ENCODE data around the gene SLC7A6. TPM values are rescaled to one million over a fixed set of nuclear protein-coding genes. Genes with fewer than 3 reads are reported as not detected.

The SLC7A6 gene
- total and polyA plus RNA-seq, 2 of the 8 experiments (the other 6 are each of a cell fraction or from before 2014, with no cell fraction given): 28.0 to 37.8 TPM

DNA sequence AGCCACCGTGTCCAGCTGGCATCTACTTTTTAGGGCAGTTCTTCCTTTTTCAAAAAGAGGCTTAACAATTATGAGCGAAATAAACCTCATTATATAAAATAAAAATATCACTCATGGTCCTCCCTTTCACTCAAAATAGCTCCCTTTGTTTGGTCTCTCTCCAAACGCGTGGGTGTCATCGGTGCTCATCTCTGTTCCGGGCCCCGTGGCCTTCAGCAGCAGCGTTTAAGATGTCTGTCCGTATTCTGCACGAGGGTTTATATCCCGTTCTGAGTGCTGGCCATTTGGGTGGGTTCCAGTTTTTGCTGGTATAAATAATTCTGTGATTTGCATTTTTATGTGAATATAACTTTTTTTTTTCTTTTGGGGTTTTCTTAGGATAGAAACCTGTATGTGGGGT is 79.9 kb downstream of the SLC7A6 start:
- H3K9ac ChIP-seq (replicated peaks in 1 of 4; ENCODE audit: extremely low read depth in 1 of 4, low read depth in 3 of 4, low read length in 3 of 4): no peak overlapping the region
- H3K23ac ChIP-seq (ENCODE audit: insufficient read length): no peak overlapping the region
- ChIA-PET CTCF (ENCODE audit: partially characterized antibody) (interaction anchor here (0.7 to 2.9 kb wide), 5 partner anchors 11 to 142 kb away, joined by 3 to 10 read pairs (median 4); partner anchors contain the start of gene SLC7A6), POLR2A (ENCODE audit: partially characterized antibody) (interaction anchor here (1.0 kb wide), 1 partner anchor 40 kb away, joined by 3 read pairs; no protein-coding TSS in a partner anchor)
- H3K36me3 ChIP-seq (ENCODE audit: control insufficient read depth in 2 of 4, insufficient read depth in 4 of 4, low read length in 3 of 4): peaks cover 16 to 45% (median 27%) of the 10 kb centered on the region in 4 experiments; a peak in 7 of 8 replicates
- H3K18ac ChIP-seq (ENCODE audit: extremely low read depth, low read length): no peak overlapping the region
- no peaks in the 10 kb centered on the region; the same call in 1 of the 2 replicates for H3K23me2 ChIP-seq (ENCODE audit: low read depth, low read length)
- H3K14ac ChIP-seq (ENCODE audit: insufficient read length): no peak overlapping the region
- no peaks in the 10 kb centered on the region for H3K79me2 ChIP-seq (ENCODE audit: control insufficient read depth in 1 of 2, insufficient read depth in 2 of 2, low read length in 2 of 2)
- H2BK5ac ChIP-seq (ENCODE audit: low read depth, low read length): no peak overlapping the region
- no peak overlapping the region for H3K4me3 ChIP-seq (ENCODE audit: extremely low read depth in 1 of 4, insufficient read depth in 2 of 4, low read depth in 3 of 4, low read length in 4 of 4)
- no peaks in the 10 kb centered on the region for H3K9me3 ChIP-seq (ENCODE audit: insufficient read depth in 2 of 2, low read depth in 1 of 2, low read length in 1 of 2)
- H3K4ac ChIP-seq (replicated peaks; ENCODE audit: insufficient read length, low read depth, low read length): no peak overlapping the region
- no peak overlapping the region for H4K8ac ChIP-seq (ENCODE audit: extremely low read depth, insufficient read depth, low read length)
- no peak overlapping the region for H3K56ac ChIP-seq (replicated peaks; ENCODE audit: insufficient read length, low read depth, low read length)
- H3K79me1 ChIP-seq (ENCODE audit: low read depth, low read length): peaks cover 2% of the 10 kb centered on the region; the same call in 1 of the 2 replicates
- H2BK20ac ChIP-seq (ENCODE audit: low read length): no peak overlapping the region
- DNase-seq (ENCODE audit: low read depth in 1 of 2, low spot score in 2 of 2) (no peak), FAIRE-seq (no peak)
- no peak overlapping the region for H2AK5ac ChIP-seq (ENCODE audit: low read depth, low read length)
- H3K27ac ChIP-seq (ENCODE audit: low read depth, low read length): no peak overlapping the region
- H2BK12ac ChIP-seq (ENCODE audit: low read depth, low read length): no peak overlapping the region
- no peaks in the 10 kb centered on the region; a peak in 1 of 7 replicates for H3K27me3 ChIP-seq (replicated peaks in 1 of 4; ENCODE audit: control insufficient read depth in 3 of 4, extremely low read depth in 1 of 4, insufficient read depth in 3 of 4, low read length in 3 of 4)
- no peak overlapping the region for H4K91ac ChIP-seq (replicated peaks; ENCODE audit: insufficient read length, low read length)
- H2AFZ ChIP-seq (ENCODE audit: low read length): no peak overlapping the region
- no peak overlapping the region for H2BK120ac ChIP-seq (replicated peaks; ENCODE audit: low read depth, low read length)
- no peaks in the 10 kb centered on the region for H3K4me1 ChIP-seq (replicated peaks in 1 of 4; ENCODE audit: control insufficient read depth in 3 of 4, insufficient read depth in 4 of 4, low read length in 3 of 4)
- no peak overlapping the region for H4K5ac ChIP-seq (ENCODE audit: insufficient read length, low read depth, low read length)
- H4K20me1 ChIP-seq (replicated peaks in 1 of 2; ENCODE audit: control insufficient read depth in 1 of 2, insufficient read depth in 2 of 2, low read length in 2 of 2): peaks cover 0 to 1% of the 10 kb centered on the region in 2 experiments
- H3K4me2 ChIP-seq (ENCODE audit: insufficient read depth in 1 of 2, low read depth in 2 of 2, low read length in 2 of 2): no peak overlapping the region
- WGBS, 2 experiments (ENCODE audit: extremely low coverage in 1 of 2, insufficient coverage in 1 of 2, insufficient read length in 1 of 2, insufficient replicate concordance in 2 of 2, low coverage in 1 of 2, low lambda C conversion rate in 2 of 2, missing lambda C conversion rate in 1 of 2): 85% methylated on average over 11 of the region's 11 CpGs; no CpG with 5 or more reads in 1 of the 2 experiments
- no peak overlapping the region for H2BK15ac ChIP-seq (ENCODE audit: low read length)
- no peak for TF ChIP-seq HDAC6 (IDR thresholded peaks at IDR 0.05; ENCODE audit: low read depth, low read length)
- TF ChIP-seq PHF8 (conservative IDR thresholded peaks at IDR 0.05; ENCODE audit: low read depth, low read length): no peak
- no peak for TF ChIP-seq SP4 (IDR thresholded peaks at IDR 0.05; ENCODE audit: low read length)
- TF ChIP-seq POU5F1 (IDR thresholded peaks at IDR 0.05; ENCODE audit: low read depth, low read length): no peak
- no peak for TF ChIP-seq TAF1 (IDR thresholded peaks at IDR 0.05; ENCODE audit: low read depth, low read length)
- TF ChIP-seq, protein P1, sequence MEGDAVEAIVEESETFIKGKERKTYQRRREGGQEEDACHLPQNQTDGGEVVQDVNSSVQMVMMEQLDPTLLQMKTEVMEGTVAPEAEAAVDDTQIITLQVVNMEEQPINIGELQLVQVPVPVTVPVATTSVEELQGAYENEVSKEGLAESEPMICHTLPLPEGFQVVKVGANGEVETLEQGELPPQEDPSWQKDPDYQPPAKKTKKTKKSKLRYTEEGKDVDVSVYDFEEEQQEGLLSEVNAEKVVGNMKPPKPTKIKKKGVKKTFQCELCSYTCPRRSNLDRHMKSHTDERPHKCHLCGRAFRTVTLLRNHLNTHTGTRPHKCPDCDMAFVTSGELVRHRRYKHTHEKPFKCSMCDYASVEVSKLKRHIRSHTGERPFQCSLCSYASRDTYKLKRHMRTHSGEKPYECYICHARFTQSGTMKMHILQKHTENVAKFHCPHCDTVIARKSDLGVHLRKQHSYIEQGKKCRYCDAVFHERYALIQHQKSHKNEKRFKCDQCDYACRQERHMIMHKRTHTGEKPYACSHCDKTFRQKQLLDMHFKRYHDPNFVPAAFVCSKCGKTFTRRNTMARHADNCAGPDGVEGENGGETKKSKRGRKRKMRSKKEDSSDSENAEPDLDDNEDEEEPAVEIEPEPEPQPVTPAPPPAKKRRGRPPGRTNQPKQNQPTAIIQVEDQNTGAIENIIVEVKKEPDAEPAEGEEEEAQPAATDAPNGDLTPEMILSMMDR (IDR thresholded peaks at IDR 0.05; ENCODE audit: control extremely low read depth in 1 of 3, insufficient read depth in 1 of 3, low read depth in 1 of 3, low read length in 3 of 3): no peak
- no peak for TF ChIP-seq KDM4A (IDR thresholded peaks at IDR 0.05; ENCODE audit: low read depth, low read length, severe bottlenecking)
- no peak for TF ChIP-seq CBX8 (IDR thresholded peaks at IDR 0.05; ENCODE audit: borderline replicate concordance, low read depth, low read length)
- TF ChIP-seq RXRA (IDR thresholded peaks at IDR 0.05; ENCODE audit: insufficient read depth, low read depth, low read length): no peak
- TF ChIP-seq CREB1 (IDR thresholded peaks at IDR 0.05): no peak
- TF ChIP-seq SIN3A (conservative IDR thresholded peaks at IDR 0.05 in 1 of 2, IDR thresholded peaks at IDR 0.05 in 1 of 2; ENCODE audit: low read depth in 1 of 2, low read length in 2 of 2): no peak
